GM19452 (cell line): ENCODE measurements around the gene ARL2BP.

Experiments
- ATAC-seq: cut with Tn5 transposase; IDR thresholded peaks from one replicate; pipeline ENCODE4 v1.9.1; 2021; ENCODE audit not compliant: unreplicated experiment

Gene ARL2BP

DNA sequence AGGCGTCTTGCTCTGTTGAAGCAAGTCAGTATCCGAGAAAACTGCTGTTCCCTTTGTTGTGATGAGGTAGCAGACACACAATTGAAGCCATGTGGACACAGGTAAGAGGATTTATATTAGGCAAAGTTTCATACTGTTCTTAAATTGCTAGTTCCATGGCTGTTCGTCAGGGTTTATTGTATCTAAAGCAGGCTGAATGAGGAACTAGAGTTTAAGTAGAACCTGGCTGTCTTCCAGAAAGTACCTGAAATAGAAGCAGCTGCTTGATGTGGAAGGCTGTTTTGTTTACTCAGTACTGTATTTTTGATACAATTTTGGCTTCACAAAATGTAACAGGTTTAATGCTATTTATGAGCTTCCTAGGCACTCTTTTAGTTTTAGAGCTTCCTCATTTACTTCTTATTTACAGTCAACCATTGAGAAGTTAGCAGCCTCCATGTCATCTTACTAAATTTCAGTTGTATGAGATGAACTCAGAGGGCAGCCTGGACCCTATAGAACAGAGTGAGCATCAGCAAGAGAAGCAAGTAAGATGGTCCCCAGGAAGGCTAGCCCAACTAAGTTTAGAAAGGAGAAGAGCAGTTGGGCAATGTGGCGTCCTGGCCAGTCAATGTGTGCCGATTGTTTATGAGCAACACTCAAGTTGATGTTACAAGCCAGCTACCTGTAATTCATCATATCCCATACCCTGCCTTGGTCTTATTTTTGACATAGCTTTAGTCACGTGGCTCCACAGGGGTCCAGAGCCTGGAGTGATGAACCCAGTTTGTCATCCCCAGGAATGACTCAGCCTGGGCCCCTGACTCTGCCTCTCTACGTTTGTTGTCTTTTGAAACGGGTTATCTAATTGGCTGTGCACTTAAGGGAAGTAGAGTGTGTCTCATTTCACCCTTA, 9.7 kb upstream of the ARL2BP start:
- no peak for ATAC-seq

DNA sequence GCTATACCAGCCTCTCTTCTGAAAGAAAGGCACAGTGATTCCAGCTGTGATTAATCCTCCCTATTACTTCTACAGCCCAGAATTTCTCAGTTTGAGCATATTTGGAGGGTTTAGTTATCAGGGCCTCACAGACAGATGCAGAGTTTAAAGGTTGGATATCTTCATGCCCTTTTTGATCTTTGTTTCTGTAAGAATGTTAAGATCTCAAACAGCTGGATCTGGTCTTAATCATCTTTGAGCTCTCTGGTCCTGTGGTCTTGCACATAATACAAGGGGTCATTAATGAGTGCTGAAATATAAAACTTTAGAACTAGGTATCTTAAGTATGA, 9.1 kb upstream of the ARL2BP start:
- no peak for ATAC-seq

DNA sequence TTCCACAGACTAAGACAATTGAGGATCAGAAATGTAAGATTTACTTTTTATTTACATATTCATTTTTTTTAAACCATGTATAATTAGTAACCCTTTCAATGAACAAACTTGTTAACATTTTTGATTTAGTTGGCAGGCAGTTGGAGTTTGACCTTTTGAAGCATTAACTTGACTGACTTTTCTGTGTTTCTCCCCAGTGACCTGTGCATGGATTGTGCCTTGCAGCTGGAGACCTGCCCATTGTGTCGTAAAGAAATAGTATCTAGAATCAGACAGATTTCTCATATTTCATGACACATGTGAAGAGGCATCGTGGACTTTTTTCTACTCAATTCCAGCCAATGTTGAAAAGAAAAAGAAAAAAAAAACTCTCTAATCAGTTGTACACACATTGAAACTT, 6.4 kb upstream of the ARL2BP start:
- ATAC-seq = no peak

DNA sequence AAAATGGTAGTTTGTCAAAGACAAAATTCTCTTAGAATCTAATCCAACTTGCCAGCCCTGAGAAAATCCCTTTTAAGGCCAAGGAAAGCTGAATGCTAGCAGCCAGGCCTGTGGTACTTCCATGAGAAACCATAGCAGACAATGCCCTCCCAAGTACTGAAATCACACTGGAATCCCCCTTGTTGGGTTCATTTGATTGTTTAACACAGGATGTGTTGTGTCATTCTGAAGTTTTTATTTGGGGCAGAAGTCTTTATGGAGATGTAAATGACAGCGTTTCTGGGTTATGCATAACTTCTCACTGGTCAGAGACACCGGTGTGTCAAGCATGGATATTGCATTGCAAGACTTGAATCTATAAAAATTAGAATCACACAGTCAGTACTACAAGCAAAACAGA, 6.0 kb upstream of the ARL2BP start:
- no peak for ATAC-seq

DNA sequence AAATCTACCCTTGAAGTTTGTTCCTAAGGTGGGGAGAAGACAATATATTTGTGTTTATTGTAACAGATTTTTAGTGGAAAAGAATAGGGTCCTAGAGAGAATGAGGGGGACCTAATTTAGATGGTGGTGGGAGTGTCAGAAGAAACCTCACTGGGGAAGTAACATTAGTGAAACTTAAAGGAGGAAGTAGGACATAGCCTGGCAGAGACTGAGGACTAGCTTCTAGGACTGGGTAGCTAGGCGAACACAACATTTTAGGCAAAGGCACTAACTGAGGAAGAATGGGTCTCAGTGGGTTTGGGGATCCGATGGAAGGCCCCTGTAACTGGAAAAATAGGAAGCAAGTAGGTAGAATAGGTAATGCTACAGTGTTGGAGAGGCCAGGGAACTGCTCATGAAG, 4.2 kb upstream of the ARL2BP start:
- no peak for ATAC-seq

DNA sequence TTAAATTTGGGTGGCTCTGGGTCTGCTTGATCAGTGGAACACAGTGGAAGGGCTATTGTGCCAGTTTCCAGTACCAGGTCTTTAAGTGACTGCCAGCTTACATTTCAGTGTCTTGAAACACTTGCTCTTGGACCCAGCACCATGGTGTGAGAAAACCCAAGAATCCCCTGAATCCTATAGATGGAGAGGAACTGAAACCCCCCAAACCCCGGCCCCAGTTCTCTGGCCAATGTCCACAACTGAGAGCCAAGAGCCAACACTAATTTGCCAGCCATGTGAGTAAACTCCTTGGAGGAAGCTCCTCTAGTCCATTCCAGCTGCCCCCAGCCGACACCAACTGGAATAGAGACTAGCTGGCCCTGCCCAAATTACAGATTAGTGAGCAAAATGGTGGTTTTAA, 2.4 kb upstream of the ARL2BP start:
- ATAC-seq = no peak

DNA sequence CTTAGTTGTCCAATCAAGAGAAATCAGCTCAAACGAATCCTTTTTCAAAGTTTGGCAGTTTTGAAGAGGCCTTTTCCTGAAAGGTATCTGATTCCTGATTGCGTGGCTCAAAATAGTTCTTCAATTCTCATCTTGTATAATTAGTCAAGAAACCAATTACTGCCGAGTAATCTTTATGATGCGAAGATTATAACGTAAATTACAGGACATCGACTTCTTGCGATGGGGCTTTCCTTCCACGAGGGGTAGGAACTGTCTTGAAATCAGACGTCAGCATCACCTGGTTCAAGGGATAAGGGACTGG, 644 bp upstream of the ARL2BP start:
- peak; percentile 23 for ATAC-seq

DNA sequence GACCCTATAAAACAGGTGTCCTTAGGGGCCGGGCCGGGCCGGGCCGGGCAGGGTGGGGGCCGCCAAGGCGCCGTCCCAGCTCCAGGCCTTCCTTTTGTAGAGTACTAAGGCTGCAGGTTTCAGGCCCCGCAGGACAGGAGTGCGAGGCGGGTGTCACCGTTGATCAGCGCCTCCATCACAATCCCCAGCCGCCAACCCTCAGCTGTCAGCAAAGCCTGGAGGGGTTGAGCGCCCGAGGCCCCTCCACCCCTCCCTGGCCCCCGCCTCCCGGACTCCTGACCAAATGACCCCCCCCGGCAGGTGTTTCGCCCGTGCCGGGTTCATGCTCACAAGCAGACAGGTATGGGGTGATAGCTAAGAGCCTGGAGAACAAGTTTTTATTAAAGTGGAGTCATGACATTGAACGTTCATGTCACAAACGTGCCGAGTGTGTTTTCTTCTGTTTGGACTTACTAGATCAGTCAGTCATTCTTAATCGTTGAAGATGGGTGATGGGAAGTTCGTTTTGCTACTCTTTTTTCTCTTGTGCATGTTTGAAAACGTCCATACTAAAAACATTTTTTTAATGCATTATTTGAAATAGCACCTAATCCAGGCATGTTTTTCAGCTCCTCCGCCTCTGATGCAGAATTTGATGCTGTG, 534 bp downstream of the ARL2BP start:
- ATAC-seq = peak; percentile 31

DNA sequence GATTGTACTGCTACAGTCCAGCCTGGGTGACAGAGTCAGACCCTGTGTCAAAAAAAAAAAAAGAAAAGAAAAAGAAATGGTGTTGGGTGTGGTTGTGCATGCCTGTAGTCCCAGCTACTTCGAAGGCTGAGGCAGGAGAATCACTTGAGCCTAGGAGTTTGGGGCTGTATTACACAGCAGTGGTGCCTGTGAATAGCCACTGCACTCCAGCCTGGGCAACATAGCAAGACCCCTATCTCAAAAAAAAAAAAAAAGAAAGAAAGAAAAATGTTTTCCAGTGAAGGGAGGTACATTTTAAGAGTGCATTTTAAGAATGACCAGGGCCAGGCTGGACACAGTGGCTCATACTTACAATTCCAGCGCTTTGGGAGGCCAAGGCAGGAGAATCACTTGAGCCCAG, 6.3 kb downstream of the ARL2BP start:
- ATAC-seq = no peak

DNA sequence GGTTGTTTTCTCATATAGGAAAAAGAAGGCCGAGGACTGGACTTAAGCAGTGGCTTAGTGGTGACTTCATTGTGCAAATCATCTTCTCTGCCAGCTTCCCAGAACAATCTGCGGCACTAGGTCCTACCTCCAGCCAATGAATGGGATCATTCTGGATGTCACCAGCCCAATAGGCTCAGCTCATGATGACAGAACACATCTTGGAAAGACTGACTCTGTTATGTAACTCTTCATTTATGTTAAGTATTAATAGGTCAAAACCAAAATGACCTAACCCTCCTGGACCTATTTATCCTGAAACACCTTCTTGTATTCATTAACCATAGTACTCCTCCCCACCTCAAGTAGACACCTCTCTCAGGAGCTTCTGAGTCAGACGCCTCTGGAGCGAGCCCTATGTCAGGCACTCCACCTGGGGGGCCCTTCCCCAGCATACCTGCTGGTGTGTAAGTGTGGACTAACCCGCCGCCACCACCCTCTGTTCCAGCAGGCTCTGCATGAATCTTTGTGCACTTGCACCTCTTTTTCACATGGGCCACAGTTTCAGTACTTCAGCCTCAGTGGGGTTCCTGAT, 7.2 kb downstream of the ARL2BP start:
- ATAC-seq = no peak

DNA sequence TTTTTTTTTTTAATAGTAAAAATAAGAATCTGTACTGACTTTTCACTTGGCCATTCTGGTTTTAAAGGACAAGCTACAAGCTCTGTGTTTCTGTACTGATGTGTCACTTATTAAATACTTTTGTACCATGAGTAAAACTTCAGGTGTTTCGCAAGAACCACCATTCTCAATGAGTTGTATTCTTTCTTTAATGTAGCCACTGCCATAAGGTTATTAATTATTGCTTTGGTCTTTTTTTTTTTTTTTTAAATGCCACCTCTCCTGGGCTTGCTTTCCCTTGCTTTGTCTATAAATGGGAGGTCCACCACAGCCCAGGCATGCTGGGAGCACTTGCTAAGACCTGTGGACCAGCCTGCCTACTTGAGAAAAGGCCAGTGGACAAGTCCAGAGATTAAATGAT, 8.4 kb downstream of the ARL2BP start:
- ATAC-seq = no peak

DNA sequence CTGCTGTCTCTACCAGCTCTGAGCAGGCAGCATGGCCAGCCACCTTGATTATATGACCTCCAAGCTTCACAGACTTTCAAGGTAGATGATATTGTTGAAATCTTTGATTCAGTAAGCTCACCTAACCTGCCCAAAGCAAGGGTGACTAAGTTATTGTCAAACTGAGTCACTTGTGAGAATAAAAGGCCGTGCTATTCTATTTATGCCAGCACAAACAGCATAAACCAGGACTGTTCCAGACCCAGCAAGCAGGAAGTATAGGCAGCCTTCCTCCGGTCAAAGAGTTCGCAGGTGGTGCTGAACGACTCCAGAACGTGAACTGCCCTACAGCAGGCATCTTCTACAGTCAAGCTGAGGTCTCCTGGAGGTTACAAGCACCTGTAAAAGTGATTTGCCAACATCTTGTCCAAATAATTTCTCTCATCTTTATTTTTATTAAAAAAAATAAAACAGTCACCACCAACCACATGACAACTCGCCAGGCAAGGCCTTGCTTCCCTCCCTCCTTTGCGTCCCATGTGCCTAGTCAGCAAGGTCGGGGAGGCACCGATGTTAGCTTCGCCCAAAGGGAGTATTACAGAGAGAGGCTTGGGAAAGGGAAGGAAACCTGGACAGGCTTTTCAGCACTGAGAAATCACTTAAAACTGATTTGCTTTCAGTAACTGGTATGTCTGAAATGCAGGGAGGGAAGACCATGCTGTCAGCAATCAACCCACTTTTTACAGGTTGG, 10.8 kb downstream of the ARL2BP start:
- ATAC-seq = no peak

DNA sequence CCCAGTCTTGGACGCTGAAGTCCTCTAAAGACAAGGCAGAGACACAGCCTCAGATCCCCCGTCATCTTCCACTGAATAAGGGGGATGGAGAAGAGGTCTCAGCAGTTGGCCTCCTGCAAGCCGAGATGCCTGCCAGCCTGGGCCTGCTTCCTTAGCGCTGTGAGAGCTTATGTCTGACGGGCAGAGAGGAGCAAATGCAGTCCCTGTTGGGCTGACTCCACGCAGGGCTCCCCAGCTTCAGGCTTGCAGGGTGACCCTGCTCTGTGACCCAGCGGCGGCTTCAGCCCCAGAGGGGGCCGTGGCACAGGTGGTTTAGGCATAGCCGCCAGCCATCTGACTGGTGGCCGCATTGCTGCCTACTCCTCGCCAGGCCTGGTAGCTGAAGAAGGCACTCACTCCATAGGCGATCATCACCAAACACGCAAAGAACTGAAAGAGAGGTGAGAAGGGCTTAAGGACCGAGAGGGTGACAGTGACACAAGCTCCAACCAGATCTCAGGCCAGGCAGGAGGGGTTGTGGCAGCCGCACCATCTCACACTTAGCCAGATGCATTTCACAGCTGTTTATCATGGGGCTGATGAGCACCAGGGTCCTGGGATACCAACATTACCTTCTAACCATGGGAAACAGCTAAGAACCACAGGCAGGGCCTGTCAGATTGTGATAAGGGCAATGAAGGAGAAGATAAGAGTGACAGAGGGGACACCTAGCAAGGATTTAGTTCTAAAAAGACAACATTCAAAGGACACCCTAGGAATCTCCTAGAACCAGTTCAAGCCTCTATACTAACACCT, 11.7 kb downstream of the ARL2BP start:
- no peak for ATAC-seq

DNA sequence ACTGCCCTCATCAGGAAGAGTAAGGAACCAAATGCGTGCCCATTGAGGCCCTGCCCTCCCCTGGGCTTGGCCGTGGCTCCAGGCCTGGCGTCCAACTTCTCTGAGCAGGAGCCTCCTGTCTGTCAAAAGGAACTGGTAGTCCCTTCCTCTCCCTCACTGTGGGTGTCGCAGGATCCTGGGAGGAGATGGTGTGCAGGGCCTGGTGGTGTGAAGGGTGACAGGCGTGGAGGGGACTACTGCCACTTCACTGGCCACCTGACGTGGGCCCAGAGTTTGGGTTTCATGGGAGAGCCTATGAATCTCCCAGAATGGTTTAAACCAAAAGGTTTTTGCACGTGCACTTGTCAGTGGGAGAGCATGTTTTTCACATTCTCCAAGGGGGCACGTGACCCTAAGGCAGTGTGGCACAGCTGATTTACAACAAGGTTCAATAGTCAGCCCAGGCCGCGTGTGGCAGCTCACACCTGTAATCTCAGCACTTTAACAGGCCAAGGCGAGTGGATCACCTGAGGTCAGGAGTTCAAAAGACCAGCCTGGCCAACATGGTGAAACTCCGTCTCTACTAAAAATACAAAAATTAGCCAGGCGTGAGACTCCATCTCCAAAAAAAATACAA, 12.5 kb downstream of the ARL2BP start:
- ATAC-seq = no peak

DNA sequence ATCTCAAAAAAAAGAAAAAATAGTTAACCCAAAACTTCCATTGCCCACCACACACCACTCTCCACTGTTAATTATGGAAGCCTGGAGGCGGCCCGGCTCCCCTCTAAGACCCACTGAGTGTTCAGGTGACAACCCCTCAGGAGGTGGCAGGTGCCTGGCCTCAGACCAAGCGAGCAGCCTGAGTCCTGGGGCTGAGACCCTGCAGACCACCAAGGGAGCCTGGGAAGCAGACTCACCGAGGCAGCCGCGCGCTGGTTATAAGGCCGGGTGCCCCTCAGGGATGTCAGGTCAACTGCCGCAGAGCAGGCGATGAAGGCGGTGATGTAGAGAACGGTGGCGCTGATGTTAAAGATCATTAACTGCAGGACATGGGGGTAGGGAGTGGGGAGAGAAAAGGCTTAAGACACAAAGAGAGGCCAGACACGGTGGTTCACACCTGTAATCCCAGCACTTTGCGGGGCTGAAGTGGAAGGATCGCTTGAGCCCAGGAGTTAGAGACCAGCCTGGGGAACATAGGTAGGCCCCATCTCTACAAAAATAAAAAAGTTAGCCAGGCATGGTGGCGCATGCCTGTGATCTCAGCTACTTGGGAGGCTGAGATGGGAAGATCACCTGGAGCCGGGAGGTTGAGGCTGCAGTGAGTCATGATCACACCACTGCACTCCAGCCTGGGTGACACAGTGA, 13.3 kb downstream of the ARL2BP start:
- no peak for ATAC-seq

DNA sequence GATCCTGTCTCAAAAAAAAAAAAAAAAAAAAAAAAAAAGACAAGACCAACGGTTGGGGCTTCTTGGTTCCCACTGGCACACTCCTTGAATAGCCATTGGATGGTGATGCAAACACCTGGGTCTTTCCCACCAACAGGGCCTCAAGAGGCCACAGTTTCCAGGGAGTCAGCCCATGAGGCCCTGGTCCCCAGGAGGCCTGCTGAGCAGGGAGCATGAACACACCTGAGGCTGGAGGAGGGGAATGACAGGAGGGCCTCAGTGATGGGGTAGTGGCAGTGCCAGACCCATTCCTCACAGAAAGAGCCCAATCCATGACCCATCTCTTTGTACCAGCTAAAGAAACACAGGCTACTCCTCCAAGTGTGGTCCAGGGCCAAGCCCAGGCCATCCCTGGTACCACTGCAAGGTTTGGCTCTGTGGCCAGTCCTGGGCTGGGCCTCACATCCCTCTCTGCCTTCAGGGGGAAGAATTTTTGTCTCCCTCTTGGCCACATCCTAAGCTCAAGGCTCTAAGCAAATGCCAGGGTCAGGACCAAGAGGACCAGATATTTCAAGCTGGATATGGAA, 13.9 kb downstream of the ARL2BP start:
- no peak for ATAC-seq

DNA sequence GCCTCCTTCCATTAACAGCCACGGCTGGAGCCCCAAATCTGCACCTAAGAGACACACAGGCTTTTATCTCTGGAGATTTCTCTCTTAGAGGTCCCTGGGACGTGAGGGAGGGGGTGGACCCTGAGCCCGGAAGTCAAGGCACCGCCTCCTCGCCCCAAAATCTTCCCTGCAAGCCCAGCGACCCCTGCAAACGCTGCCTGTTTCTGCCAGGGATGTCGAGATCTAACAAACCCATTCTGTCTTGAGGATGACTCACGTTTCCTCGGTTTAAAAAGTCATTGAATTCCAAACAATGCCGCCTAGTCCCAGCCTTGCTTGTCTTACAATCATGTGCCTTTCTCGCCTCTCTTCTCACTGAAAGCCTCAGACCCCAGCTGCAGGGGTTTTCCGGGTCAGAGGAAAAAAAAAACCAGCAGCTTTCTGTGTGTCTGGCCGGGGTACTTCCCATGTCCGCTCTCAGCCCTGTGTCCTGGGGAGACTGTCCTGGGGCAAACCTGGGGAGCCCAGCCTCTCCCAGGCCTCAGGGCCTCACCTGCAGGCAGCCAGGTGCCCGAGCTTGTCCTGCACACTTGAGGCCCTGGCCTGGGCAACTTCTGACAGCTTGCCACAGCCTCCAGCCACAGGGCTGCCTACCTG, 15.4 kb downstream of the ARL2BP start:
- ATAC-seq = no peak

DNA sequence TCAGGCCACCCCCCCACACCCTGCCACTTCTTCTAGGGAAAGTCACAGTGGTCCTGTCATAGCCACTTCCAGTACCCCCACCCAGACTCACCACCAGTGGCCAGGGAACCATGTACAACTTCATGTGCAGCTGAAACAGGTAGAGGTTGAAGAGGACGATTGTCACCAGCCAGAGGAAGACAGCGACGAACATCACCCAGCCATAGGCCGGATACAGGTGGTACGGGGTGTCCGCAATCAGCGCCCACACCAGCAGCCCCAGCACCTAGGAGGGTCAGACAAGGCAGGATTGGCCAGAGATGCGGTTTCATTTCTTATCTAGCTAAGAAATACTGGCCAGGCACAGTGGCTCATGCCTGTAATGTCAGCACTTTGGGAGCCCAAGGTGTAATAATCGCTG, 16.7 kb downstream of the ARL2BP start:
- no peak for ATAC-seq

DNA sequence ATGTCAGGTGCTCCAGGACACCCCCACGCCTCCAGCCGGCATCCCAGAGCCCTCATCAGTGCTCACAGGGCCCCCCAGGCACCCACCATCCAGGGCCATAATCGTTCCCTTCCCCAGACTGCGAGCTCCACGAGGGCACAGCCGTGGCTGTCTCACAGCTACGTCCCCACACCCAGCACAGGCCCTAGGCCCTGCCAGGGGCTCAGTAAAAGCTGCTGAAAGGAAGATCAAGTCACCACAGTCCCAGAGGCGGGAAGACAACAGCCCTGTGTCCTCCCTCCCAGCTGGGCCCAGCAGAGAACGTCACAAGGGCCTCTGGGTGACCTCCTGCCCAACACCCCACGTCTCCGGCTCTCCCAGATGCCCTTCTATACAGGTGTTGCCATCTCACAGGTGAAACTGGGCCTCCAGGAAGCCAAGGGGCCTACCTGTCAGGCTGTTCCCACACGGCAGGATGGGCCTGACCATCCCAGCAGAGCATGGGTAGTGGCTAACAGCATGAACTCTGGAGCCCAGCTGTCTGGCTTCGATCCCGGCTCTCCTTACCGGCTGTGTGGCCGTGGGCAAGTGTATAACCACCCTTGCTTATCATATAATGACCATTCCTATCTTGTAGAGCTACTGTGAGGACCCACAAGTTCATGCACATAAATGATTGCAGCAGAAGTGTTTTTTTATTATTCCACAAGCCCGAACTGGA, 17.9 kb downstream of the ARL2BP start:
- ATAC-seq = no peak
